K562 (cell line): ENCODE results near the gene ST8SIA2. TPM values are rescaled to one million over a fixed set of nuclear protein-coding genes. Genes with fewer than 3 reads are reported as not detected.

Experiments used
- ATAC-seq: fragments of 200-7000 bp; cut with Tn5 transposase; 3 replicates; pipeline ENCODE4 v1.9.1; 2020; ENCODE audit warnings: moderate library complexity
- BruUV-seq: library from RNA; stranded (reverse); fragments of 400-500 nt; replicated peaks from 2 replicates; lab custom pipeline; 2021; lab: Mats Ljungman, UMichigan
- CTCF ChIA-PET: fragments of 300-600 bp; formaldehyde crosslinking; extraction: SDS; loops from one replicate; lab custom pipeline; 2021; ENCODE audit warnings: low intra/inter-chr PET ratio; lab: Yijun Ruan, JAX
- POLR2A ChIA-PET: fragments of 300-600, 350-650 bp; sonication (Branson Sonifier 250); formaldehyde crosslinking; extraction: SDS; loops from one replicate; lab custom pipeline; 2021; ENCODE audit warnings: antibody characterized with exemption, inconsistent platforms; lab: Yijun Ruan, JAX
- DNase-seq, 4 experiments: peaks; one replicate each; pipeline versions ENCODE4 v3.0.0 to v3.0.0-alpha.2; 2011 to 2018; ENCODE audit warnings: low spot score in 3 of 4, mixed read lengths in 3 of 4; ENCODE audit errors: extremely low read depth in 1 of 4
- FAIRE-seq: peaks from 2 replicates; lab custom pipeline; 2011; peaks lifted over from hg19 to GRCh38; lab: Jason Lieb, UNC
- H2AFZ ChIP-seq: 2 replicates; pipeline ENCODE4 v1.6.0; 2011; ENCODE audit warnings: low read depth, low read length, control low read depth, inconsistent platforms
- H3K27ac ChIP-seq: fragments of 200-600 bp; 3 replicates; pipeline ENCODE4 v1.8.0; 2011; ENCODE audit warnings: low read depth, mild to moderate bottlenecking, control low read depth, inconsistent platforms, low read length, moderate library complexity, mixed read lengths; ENCODE audit errors: extremely low read depth
- H3K27me3 ChIP-seq, 2 experiments: fragments of 300-600 bp in 1 of 2; 2 replicates in 1 of 2; 3 replicates in 1 of 2; pipeline versions ENCODE4 v1.6.0 to v1.8.0; 2011; ENCODE audit warnings: inconsistent platforms in 2 of 2, low read length in 2 of 2, mild to moderate bottlenecking in 1 of 2, mixed read lengths in 1 of 2, moderate library complexity in 1 of 2; ENCODE audit not compliant: control insufficient read depth in 2 of 2, insufficient read depth in 2 of 2
- H3K36me3 ChIP-seq: fragments of 300-600 bp; 3 replicates; pipeline ENCODE4 v1.8.0; 2011; ENCODE audit warnings: mild to moderate bottlenecking, low read length, inconsistent platforms; ENCODE audit not compliant: control insufficient read depth, insufficient read depth
- H3K4me1 ChIP-seq, 2 experiments: fragments of 200-600 bp in 1 of 2; replicated peaks in 1 of 2; 2 replicates in 1 of 2; 3 replicates in 1 of 2; pipeline versions ENCODE4 v1.5.1 to v1.8.0; 2011; ENCODE audit warnings: inconsistent platforms in 2 of 2, low read length in 2 of 2, mild to moderate bottlenecking in 1 of 2, mixed read lengths in 1 of 2, moderate library complexity in 1 of 2; ENCODE audit not compliant: control insufficient read depth in 2 of 2, insufficient read depth in 2 of 2
- H3K4me2 ChIP-seq: 2 replicates; pipeline ENCODE4 v1.6.1; 2011; ENCODE audit warnings: low read length, control low read depth, inconsistent platforms, mixed read lengths; ENCODE audit not compliant: insufficient read depth
- H3K4me3 ChIP-seq: fragments of 200-600 bp; sonication (generic), shearing (Covaris generic); 2 replicates; pipeline ENCODE4 v1.5.1; 2016; ENCODE audit warnings: control low read depth, inconsistent platforms
- H3K79me2 ChIP-seq: fragments of 200-600 bp; 3 replicates; pipeline ENCODE4 v1.8.0; 2011; ENCODE audit warnings: low read length, inconsistent platforms; ENCODE audit not compliant: control insufficient read depth, insufficient read depth
- H3K9ac ChIP-seq, 2 experiments: 2 replicates each; pipeline versions ENCODE4 v1.6.0 to v1.6.1; 2011; ENCODE audit warnings: low read depth in 2 of 2, low read length in 2 of 2, control low read depth in 1 of 2, inconsistent platforms in 1 of 2, mild to moderate bottlenecking in 1 of 2, mixed read lengths in 1 of 2; ENCODE audit not compliant: insufficient read depth in 1 of 2
- H3K9me1 ChIP-seq: one replicate; pipeline ENCODE4 v1.6.0; 2011; ENCODE audit warnings: inconsistent platforms, mild to moderate bottlenecking, low read length, moderate library complexity; ENCODE audit not compliant: control insufficient read depth, insufficient read depth
- H3K9me3 ChIP-seq: replicated peaks from 2 replicates; pipeline ENCODE4 v1.5.1; 2011; ENCODE audit warnings: low read depth, low read length, inconsistent platforms; ENCODE audit not compliant: control insufficient read depth, insufficient read depth
- H4K20me1 ChIP-seq: replicated peaks from 2 replicates; pipeline ENCODE4 v1.6.1; 2011; ENCODE audit warnings: low read length, inconsistent platforms, mixed read lengths; ENCODE audit not compliant: control insufficient read depth, insufficient read depth
- CBFB ChIP-seq: sonication (generic); formaldehyde crosslinking; IDR thresholded peaks from 2 replicates; pipeline ENCODE4 v1.4.0; 2020; ENCODE audit warnings: mild to moderate bottlenecking, missing genetic modification reagents
- GTF2A2 ChIP-seq: IDR thresholded peaks from 2 replicates; pipeline ENCODE4 v1.6.1; 2016; ENCODE audit warnings: mild to moderate bottlenecking, missing genetic modification characterization, missing compliant biosample characterization
- HMG20B ChIP-seq: fragments of 250-450 bp; sonication (Bioruptor Pico); IDR thresholded peaks from 2 replicates; pipeline ENCODE4 v1.5.0; 2021; ENCODE audit warnings: mild to moderate bottlenecking
- MNT ChIP-seq, 2 experiments: fragments of 450-650 bp; conservative IDR thresholded peaks; 2 replicates each; pipeline ENCODE4 v1.6.1; 2017; ENCODE audit warnings: mild to moderate bottlenecking in 2 of 2, moderate library complexity in 2 of 2
- MXI1 ChIP-seq: IDR thresholded peaks from 2 replicates; pipeline ENCODE4 v1.6.1; 2011; ENCODE audit warnings: low read depth, mild to moderate bottlenecking, improper control_type of control experiment, low read length
- OTX1 ChIP-seq: fragments of 450-650 bp; formaldehyde crosslinking; IDR thresholded peaks from 2 replicates; pipeline ENCODE4 v1.4.0; 2022; ENCODE audit warnings: mild to moderate bottlenecking
- SOX6 ChIP-seq: fragments of 450-650 bp; IDR thresholded peaks from 2 replicates; pipeline ENCODE4 v1.6.1; 2014; ENCODE audit warnings: mild to moderate bottlenecking
- THRAP3 ChIP-seq: fragments of 450-650 bp; IDR thresholded peaks from 2 replicates; pipeline ENCODE4 v1.6.1; 2016; ENCODE audit warnings: mild to moderate bottlenecking, inconsistent platforms, borderline replicate concordance
- WGBS: fragments of 100-300 bp; shearing (Covaris generic); methylation state at CpG from one replicate; pipeline ENCODE4 v1.1.6; 2016; ENCODE audit warnings: low coverage, mixed read lengths; ENCODE audit not compliant: insufficient coverage; ENCODE audit errors: missing lambda C conversion rate; 5-methylcytosine and 5-hydroxymethylcytosine counted together
- in situ Hi-C: fragments of 300-500 bp; cut with MboI; formaldehyde crosslinking; loops from 4 replicates; pipeline ENCODE4 v1.15.0; 2018; ENCODE audit warnings: inconsistent platforms, mixed read lengths
- intact Hi-C: fragments of 100-400 bp; cut with micrococcal nuclease; formaldehyde crosslinking; loops from 2 replicates; pipeline ENCODE4 v1.14.2; 2022
- polyA plus RNA-seq, 8 experiments: library from polyadenylated mRNA; depleted of rRNA in 4 of 8; stranded (reverse) in 5 of 8; unstranded in 3 of 8; fragments of >200 nt; fragmentation: Nextera tagmentation in 2 of 8; fragmentation: Illumina TruSeq in 1 of 8; extraction: Ambion mirVana in 2 of 8; extraction: Trizol in 1 of 8; gene quantifications; 2 replicates each; pipeline versions ENCODE4 v1.2.1 to v1.2.3, GENCODE V29; 2011 to 2014; ENCODE audit warnings: inconsistent platforms in 1 of 8, missing spikeins in 1 of 8
- total RNA-seq, 7 experiments: library from RNA; depleted of rRNA in 6 of 7; stranded (reverse); fragments of >200 nt in 6 of 7; fragmentation: Illumina TruSeq in 2 of 7; extraction: Trizol in 2 of 7; gene quantifications; 2 replicates each; pipeline versions ENCODE4 v1.2.1 to v1.2.3, GENCODE V29; 2011 to 2021; ENCODE audit warnings: low replicate concordance in 1 of 7
- TF ChIP-seq, protein P1 (sequence below): conservative IDR thresholded peaks from 2 replicates; pipeline ENCODE4 v1.6.1; 2011; ENCODE audit warnings: low read depth, mild to moderate bottlenecking, low read length; ENCODE audit not compliant: control insufficient read depth
- TF ChIP-seq, protein P2 (sequence below): fragments of 450-650 bp; formaldehyde crosslinking; IDR thresholded peaks from 2 replicates; pipeline ENCODE4 v1.4.0; 2020; ENCODE audit warnings: mild to moderate bottlenecking, mixed read lengths
- TF ChIP-seq, protein P3 (sequence below): fragments of 250-450 bp; sonication (Bioruptor Pico); IDR thresholded peaks from 2 replicates; pipeline ENCODE4 v1.5.0; 2020; ENCODE audit warnings: mild to moderate bottlenecking, borderline replicate concordance

The ST8SIA2 gene
- total and polyA plus RNA-seq, 9 of the 15 experiments (the other 6 are each of a cell fraction or from before 2014, with no cell fraction given) = not detected

DNA sequence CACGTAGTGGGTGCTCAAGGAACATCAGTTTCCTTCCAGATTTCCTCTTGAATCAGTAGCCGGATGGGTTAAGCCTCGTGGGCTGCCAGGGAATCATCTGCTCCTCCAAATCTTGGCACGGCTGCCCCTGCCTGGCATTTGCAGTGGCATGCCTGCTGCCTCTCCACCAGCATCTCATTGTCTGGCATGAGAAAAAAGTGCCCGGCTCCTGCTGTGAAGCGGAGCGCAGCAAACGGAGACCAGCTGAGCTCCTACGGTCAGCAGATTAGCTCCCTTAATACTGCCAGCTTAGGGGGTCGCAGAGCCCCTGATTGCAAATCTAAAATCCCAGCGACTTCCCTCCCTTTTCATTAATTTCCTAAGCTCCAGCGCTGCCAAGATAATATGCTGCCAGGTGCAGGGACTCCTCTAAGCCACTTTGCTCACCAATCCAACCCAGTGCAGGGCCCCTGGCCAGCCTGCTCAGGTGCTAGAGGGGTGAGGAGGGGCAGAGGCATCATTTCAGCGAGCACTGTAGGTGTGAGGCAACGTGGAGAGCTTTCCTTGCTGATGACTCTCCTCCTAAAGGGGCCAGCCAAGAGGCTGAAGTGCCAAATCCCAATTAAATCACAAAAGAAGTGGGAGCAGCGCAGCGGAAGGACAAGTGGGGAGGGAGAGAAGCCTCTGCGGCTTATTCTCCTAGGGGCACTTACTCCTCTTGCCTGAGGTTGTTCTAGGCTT, 49.6 kb upstream of the ST8SIA2 start:
- peaks cover 0 to 31% of the 10 kb centered on the region in 2 experiments; a peak in 2 of 5 replicates for H3K27me3 ChIP-seq
- H3K9ac ChIP-seq = no peak overlapping the region
- no peak overlapping the region for H3K4me2 ChIP-seq
- FAIRE-seq (no peak), ATAC-seq (no peak), DNase-seq (no peak)
- no peaks in the 10 kb centered on the region for H3K79me2 ChIP-seq
- H3K9me3 ChIP-seq = no peaks in the 10 kb centered on the region
- intact Hi-C loops = no loop called here
- BruUV-seq = no TSS peak
- WGBS = 2% methylated on average over 17 of the region's 17 CpGs
- no peaks in the 10 kb centered on the region for H3K9me1 ChIP-seq
- H3K4me1 ChIP-seq = no peaks in the 10 kb centered on the region
- no peaks in the 10 kb centered on the region for H3K36me3 ChIP-seq
- H2AFZ ChIP-seq = no peak overlapping the region
- H3K4me3 ChIP-seq = no peak overlapping the region
- no peak overlapping the region for H3K27ac ChIP-seq
- ChIA-PET CTCF (no interaction called here), POLR2A (interaction anchor here (0.6 kb wide), 1 partner anchor 42 kb away, joined by 3 read pairs; no protein-coding TSS in a partner anchor)
- TF ChIP-seq, protein P1, sequence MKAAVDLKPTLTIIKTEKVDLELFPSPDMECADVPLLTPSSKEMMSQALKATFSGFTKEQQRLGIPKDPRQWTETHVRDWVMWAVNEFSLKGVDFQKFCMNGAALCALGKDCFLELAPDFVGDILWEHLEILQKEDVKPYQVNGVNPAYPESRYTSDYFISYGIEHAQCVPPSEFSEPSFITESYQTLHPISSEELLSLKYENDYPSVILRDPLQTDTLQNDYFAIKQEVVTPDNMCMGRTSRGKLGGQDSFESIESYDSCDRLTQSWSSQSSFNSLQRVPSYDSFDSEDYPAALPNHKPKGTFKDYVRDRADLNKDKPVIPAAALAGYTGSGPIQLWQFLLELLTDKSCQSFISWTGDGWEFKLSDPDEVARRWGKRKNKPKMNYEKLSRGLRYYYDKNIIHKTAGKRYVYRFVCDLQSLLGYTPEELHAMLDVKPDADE = no peak
- TF ChIP-seq HMG20B (CRISPR knock-in tag) = no peak
- TF ChIP-seq, protein P2, sequence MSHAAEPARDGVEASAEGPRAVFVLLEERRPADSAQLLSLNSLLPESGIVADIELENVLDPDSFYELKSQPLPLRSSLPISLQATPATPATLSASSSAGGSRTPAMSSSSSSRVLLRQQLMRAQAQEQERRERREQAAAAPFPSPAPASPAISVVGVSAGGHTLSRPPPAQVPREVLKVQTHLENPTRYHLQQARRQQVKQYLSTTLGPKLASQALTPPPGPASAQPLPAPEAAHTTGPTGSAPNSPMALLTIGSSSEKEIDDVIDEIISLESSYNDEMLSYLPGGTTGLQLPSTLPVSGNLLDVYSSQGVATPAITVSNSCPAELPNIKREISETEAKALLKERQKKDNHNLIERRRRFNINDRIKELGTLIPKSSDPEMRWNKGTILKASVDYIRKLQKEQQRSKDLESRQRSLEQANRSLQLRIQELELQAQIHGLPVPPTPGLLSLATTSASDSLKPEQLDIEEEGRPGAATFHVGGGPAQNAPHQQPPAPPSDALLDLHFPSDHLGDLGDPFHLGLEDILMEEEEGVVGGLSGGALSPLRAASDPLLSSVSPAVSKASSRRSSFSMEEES (CRISPR knock-in tag) = no peak
- no peak for TF ChIP-seq MNT (conservative IDR thresholded peaks at IDR 0.05)
- no peak for TF ChIP-seq THRAP3
- TF ChIP-seq, protein P3, sequence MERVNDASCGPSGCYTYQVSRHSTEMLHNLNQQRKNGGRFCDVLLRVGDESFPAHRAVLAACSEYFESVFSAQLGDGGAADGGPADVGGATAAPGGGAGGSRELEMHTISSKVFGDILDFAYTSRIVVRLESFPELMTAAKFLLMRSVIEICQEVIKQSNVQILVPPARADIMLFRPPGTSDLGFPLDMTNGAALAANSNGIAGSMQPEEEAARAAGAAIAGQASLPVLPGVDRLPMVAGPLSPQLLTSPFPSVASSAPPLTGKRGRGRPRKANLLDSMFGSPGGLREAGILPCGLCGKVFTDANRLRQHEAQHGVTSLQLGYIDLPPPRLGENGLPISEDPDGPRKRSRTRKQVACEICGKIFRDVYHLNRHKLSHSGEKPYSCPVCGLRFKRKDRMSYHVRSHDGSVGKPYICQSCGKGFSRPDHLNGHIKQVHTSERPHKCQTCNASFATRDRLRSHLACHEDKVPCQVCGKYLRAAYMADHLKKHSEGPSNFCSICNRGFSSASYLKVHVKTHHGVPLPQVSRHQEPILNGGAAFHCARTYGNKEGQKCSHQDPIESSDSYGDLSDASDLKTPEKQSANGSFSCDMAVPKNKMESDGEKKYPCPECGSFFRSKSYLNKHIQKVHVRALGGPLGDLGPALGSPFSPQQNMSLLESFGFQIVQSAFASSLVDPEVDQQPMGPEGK (CRISPR knock-in tag) = no peak
- TF ChIP-seq MXI1 = no peak
- TF ChIP-seq OTX1 (CRISPR knock-in tag) = no peak
- no peak for TF ChIP-seq GTF2A2 (tag)
- no peak for TF ChIP-seq CBFB (CRISPR knock-in tag)
- TF ChIP-seq SOX6 = no peak
- in situ Hi-C loops = no loop called here
- no peaks in the 10 kb centered on the region for H4K20me1 ChIP-seq
